ENCODE measurements around the gene PICALM.
A peak's percentile ranks its signal among the peaks of the same experiment; 100 is the strongest.
"Not testable (repeated sequence)": the region's sequence is repeated elsewhere in the genome, so short reads cannot be mapped to it uniquely, and the experiment has no call there.

The PICALM gene, protein sequence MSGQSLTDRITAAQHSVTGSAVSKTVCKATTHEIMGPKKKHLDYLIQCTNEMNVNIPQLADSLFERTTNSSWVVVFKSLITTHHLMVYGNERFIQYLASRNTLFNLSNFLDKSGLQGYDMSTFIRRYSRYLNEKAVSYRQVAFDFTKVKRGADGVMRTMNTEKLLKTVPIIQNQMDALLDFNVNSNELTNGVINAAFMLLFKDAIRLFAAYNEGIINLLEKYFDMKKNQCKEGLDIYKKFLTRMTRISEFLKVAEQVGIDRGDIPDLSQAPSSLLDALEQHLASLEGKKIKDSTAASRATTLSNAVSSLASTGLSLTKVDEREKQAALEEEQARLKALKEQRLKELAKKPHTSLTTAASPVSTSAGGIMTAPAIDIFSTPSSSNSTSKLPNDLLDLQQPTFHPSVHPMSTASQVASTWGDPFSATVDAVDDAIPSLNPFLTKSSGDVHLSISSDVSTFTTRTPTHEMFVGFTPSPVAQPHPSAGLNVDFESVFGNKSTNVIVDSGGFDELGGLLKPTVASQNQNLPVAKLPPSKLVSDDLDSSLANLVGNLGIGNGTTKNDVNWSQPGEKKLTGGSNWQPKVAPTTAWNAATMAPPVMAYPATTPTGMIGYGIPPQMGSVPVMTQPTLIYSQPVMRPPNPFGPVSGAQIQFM

DNA sequence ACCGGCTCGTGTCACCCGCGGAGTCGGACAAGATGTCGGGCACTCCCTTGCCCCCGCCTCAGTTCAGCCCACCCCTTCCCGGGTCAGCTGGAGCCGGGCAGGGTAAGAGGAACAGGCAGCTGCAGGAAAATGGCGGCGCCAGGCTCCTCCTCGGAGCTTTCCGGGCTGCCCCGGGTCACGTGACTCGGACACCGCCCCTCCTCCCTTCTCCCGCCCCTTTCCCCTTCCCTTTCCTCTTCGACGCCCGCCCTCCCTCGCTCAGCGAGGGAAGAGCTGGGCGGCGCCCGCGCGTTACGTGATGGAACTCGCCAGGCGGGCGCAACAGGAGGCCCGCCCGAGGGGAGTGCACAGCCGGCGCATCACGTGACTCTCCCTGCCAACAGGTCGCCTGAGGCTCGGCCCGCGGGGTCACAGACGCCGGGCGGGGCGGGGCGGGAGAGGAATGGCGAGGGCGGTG is at the start of gene PICALM:
PICALM (minus strand) TSS at position 134 of the 457 bp plus-strand sequence. CDS start 304 bp downstream, outside the sequence.
- DNase-seq: peak; percentile 90

- DNase-seq: no peak
Measured at GRCh38 chr11:86118253-86118652, 49.4 kb upstream of the PICALM start.

DNA sequence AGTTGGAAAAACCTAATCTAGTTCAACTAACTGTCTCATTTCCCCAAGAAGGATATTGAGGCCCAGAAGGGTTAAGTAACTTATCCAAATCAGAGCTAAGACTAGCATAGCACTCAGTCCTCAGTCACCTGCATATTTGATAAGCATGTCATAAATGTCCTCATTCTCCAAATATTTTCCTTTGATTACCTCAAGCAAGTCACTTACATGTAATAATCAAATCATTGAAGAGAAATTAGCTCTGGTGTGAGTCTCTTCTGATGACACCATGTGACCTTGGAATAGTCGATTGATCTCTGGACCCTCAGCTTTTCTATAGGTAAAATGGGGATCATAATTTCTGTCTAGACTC is 48.8 kb upstream of the PICALM start:
- DNase-seq: no peak

- no peak for DNase-seq
Measured at GRCh38 chr11:86117001-86117711, 48.3 kb upstream of the PICALM start.

- no peak for DNase-seq
Measured at GRCh38 chr11:86116386-86116726, 47.5 kb upstream of the PICALM start.

DNA sequence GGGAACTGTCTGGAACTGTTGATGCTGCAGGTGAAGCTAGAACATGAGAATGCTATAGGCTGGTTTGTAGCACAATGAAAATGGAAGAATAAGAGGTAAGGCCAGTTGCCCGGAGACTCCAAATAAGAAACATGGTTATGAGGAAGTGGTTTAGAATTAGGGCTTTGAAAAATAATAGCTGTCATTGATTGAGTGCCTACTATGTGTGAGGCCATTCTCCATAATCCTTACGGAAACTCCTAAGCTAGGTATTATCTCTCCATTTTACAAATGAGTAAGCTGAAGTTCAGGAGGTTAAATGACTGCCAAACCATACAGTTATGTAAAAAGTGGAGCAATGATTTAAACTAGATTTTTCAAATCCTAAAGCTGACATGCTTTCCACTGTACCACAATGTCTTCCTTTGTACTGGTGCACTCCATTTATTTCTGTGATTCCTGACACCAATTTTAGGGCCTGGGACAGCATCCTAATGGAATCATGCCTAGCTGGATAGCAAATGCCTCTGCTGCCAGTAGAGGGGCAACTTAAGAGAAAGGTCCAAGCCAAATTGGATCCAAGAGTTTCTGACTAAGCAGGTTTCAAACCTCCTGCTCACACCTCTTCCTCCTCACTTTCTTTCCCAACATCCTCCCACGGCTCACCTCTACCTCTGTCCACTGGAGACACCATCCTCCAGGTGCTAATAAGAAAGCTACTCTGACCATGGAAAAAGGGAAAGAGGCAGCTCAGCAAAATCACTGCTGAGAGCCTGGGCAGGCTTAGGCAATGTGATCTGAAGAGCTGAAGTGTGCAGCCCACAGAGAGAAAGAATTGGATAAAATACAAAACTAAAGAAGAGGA is 46.9 kb upstream of the PICALM start:
- DNase-seq: no peak

- no peak for DNase-seq
Measured at GRCh38 chr11:86108890-86109638, 40.2 kb upstream of the PICALM start.

- DNase-seq: no peak
Measured at GRCh38 chr11:86108191-86108590, 39.3 kb upstream of the PICALM start.

DNA sequence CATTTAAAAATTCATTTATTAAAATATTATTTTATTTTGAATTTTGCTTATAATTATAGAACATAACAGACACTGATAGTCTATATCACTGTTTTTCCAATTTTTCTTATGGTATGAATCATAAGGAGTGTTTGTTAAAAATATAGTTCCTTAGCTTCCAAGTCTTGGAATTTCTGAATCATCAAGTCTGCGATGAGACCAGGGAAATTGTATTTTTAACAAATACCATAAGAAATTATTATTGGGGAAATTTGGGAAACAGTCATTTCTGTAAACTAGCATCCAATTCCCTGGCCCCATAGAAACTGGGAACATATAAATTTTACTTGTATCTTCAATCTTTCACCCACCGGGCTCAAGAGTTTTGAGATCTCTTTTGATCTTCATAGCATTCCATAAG is 38.0 kb upstream of the PICALM start:
- DNase-seq: no peak

GRCh38 chr11:86106031-86106430 is 37.1 kb upstream of the PICALM start:
- not testable (repeated sequence) for DNase-seq

GRCh38 chr11:86105601-86106000 is 36.7 kb upstream of the PICALM start:
- not testable (repeated sequence) for DNase-seq

DNA sequence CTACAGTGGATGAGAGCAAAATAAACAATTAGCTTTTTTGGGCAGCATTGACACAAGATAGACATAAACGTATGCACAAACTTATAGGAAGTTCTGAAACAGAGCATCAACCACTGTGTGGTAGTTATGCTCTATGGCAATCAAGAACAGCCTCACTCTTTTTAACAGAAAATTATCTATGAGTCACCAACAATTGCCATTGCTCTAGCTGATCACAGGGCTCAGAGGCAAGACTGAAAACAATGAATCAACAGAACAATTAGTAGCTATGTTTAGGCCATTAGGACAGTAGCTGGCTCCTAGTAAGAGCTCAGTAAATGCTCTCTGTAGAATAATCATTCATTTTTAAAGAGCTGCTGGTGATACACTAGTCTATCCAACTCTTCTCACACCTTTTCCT is 34.9 kb upstream of the PICALM start:
- DNase-seq: no peak

DNA sequence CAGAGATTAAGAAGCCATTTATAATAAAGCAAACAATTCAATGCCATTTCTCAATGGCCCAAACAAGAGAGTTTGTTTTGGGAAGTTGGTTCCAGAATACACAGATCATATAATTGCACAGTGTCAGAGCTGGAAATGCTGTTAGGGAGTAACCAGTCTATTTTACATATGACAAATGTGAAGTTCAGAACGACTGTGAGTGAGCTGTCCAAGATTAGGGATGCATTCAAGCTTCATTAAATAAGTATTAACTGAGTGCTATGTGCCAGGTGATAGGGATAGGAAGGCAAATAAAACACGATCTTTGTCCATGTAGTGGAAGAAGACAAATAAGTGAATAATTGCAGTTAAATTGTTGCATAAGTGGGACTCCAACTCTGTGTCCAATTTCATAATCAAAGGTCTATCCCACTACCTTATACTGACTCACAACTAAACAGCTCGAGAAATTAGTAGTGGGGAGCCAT is 33.1 kb upstream of the PICALM start:
- DNase-seq: no peak

- no peak for DNase-seq
Measured at GRCh38 chr11:86101493-86101892, 32.6 kb upstream of the PICALM start.

DNA sequence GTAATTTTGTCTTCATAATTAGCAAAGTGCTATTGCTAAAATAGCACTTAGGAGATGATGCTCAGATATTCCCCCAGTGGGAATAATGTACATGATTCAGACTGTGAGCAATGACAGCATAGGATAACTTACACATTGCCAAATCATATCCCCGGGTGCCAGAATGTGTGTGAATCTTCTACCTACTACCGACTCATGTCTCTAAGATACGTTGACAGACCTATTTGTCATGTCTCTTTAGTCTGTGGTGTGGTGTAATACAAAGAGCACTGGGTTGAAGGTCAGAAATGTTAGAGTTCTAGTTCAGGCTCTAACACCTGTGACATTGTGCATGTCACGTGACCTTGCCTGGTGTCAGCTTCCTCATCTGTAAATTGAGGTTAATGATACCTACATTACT is 31.0 kb upstream of the PICALM start:
- DNase-seq: no peak

DNA sequence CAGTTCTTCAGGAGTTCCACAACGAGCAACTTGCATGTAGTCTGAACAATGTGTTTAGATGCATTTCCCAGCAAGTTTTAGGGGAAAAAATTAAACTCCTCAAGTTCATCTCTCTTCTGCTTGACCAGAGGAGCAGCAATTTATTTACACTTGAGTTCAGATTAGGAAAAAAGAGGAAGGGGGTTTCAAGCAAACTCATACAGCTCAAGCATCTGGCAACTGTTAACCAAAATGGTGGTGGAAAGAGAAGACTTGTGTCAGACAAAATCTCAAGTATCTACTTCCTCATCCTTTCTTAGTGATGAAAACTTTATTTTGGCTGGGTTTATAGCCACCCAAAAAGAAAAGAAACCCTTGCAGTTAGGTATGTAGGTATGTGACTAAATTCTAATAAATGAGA is 29.1 kb upstream of the PICALM start:
- no peak for DNase-seq

DNA sequence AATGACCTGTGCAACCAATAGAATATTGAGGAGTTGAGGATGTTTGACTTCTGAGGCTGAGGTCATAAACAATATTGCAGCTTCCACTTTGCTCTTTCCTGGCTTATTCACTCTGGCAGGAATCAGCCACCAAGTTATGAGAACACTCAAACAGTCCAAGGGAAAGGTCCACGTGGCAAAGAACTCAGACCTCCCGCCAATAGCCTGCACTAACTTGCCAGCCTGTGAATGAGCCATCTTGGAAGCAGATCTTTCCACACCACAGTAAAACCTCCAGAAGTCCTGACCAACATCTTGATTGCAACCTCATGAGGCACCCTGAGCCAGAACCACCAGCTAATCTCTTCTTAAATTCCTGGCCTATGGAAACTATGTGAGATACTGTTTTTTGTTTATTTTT is 22.7 kb upstream of the PICALM start:
- DNase-seq: no peak

DNA sequence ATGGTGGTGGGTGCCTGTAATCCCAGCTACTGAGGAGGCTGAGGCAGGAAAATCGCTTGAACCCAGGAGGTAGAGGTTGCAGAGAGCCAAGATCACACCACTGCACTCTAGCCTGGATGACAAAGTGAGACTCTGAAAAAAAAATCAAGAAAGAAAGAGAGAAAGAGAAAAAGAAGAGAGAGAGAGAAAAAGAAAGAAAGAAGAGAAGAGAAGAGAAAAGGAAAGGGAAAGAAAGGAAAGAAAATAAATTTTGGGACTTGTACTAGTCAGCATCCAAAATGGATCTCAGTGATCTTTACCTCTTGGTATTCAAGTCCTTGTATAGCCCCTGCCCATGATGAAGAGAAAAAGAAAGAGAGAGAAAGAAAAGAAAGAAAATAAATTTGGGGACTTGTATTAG is 22.2 kb upstream of the PICALM start:
- DNase-seq: no peak

- DNase-seq: no peak
Measured at GRCh38 chr11:86089659-86090058, 20.8 kb upstream of the PICALM start.

- DNase-seq: not testable (repeated sequence)
Measured at GRCh38 chr11:86087688-86088087, 18.8 kb upstream of the PICALM start.

DNA sequence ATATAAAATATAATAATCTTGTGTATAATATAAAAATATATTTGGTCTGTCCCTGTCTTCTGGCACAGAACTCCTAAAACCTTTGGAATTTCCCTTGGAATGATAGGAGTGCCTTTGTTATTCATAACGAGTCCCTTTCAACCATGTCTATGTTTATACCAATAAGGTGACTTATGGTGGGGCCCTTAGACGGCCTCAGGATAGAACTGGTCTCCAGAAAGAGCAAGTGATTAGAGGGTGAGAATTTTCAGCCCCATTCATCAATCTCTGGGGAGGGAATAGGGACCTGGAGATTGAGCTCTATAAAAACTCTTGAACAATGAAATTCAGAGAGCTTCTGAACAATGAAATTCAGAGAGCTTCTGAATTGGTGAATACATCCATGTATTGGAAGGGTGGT is 18.4 kb upstream of the PICALM start:
- no peak for DNase-seq

DNA sequence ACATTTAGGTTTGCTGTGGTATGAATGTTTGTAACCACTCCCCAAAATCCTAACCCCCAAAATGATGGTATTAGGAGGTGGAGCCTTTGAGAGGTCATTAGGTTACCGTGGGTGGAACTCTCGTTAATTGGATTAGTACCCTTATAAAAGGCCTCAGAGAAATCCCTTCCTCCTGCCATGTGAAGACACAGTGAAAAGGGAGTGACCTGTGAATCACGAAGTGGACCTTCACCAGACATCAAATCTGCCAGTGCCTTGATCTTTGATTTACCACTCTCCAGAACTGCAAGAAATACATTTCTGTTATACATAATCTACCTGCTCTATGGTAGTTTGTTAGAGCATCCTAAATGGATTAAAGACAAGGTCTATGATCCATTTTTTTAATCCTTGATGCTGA is 12.6 kb upstream of the PICALM start:
- no peak for DNase-seq
